ENCODE results near the gene EXOSC2. TPM values are rescaled to one million over a fixed set of nuclear protein-coding genes. Genes with fewer than 3 reads are reported as not detected.

The EXOSC2 gene
- total and polyA plus RNA-seq, 2 of the 4 experiments (the other 2 are of a cell fraction): 27.0 to 48.6 TPM

- H3K4me3 ChIP-seq (ENCODE audit: insufficient read depth, low read depth, low read length): peak overlapping the region; percentile 21; the same call in 1 of the 2 replicates
- no peak for DNase-seq
- H3K79me1 ChIP-seq (ENCODE audit: low read depth in 1 of 2, low read length in 2 of 2): peaks cover 4 to 8% of the 10 kb centered on the region in 2 experiments; a peak in 3 of 4 replicates
- H3K18ac ChIP-seq (ENCODE audit: low read depth, low read length): no peak overlapping the region
- CTCF ChIA-PET: interaction anchor here (0.6 to 1.0 kb wide), 2 partner anchors 12 to 18 kb away, joined by 3 to 4 read pairs; no protein-coding TSS in a partner anchor
- H3K23ac ChIP-seq (ENCODE audit: low read depth, low read length): no peak overlapping the region
- H2BK120ac ChIP-seq (ENCODE audit: low read depth, low read length): peak overlapping the region; percentile 3; the same call in 1 of the 2 replicates
- no CpG with 5 or more reads among the region's 1 CpG for WGBS, 2 experiments (ENCODE audit: extremely low coverage in 2 of 2, insufficient read length in 1 of 2)
- peak overlapping the region; percentile 8; the same call in 1 of the 2 replicates for H2BK20ac ChIP-seq (ENCODE audit: low read depth, low read length)
- H4K20me1 ChIP-seq (ENCODE audit: insufficient read depth, low read length): no peaks in the 10 kb centered on the region
- intact Hi-C loops (cut with micrococcal nuclease): loop anchor here (10.0 kb wide), 2 partner anchors 325 to 445 kb away; no protein-coding TSS in a partner anchor
- in situ Hi-C loops (cut with MboI; ENCODE audit: low sequenced_read_pairs): loop anchor here (5.0 kb wide), 1 partner anchor 237 kb away; no protein-coding TSS in a partner anchor
- no peaks in the 10 kb centered on the region for H3K9me3 ChIP-seq (ENCODE audit: control insufficient read depth, insufficient read depth, low read length)
- peak overlapping the region; percentile 75 for H3K14ac ChIP-seq (replicated peaks; ENCODE audit: low read depth, low read length)
- POLR2A ChIA-PET (ENCODE audit: unreplicated experiment): no interaction called here
- peak overlapping the region; percentile 5; the same call in 1 of the 2 replicates for H4K91ac ChIP-seq (ENCODE audit: insufficient read depth, low read depth, low read length)
- H4K8ac ChIP-seq (ENCODE audit: low read depth in 2 of 2, low read length in 2 of 2): peak overlapping the region; percentile 52 to 84; a peak in 2 of 4 replicates
- H3K4ac ChIP-seq (ENCODE audit: low read depth, low read length): peak overlapping the region; percentile 33; the same call in 1 of the 2 replicates
- no peaks in the 10 kb centered on the region for H3K27me3 ChIP-seq (ENCODE audit: control insufficient read depth, insufficient read depth, low read length)
- H3K9ac ChIP-seq (ENCODE audit: low read depth, low read length): peak overlapping the region; percentile 5; the same call in 1 of the 2 replicates
- ATAC-seq (ENCODE audit: low read depth): no peak
- dilution Hi-C loops (cut with HindIII; ENCODE audit: low sequenced_read_pairs, unreplicated experiment): no loop called here
- no peak overlapping the region for H2BK15ac ChIP-seq (ENCODE audit: low read depth, low read length)
- peak overlapping the region; percentile 59 for H3K4me2 ChIP-seq (ENCODE audit: low read depth, low read length)
- no peak overlapping the region for H3K27ac ChIP-seq (ENCODE audit: insufficient read depth, low read length)
- H4K5ac ChIP-seq (ENCODE audit: low read depth, low read length): peak overlapping the region; percentile 74
- no peak overlapping the region for H2AK9ac ChIP-seq (replicated peaks; ENCODE audit: low read depth, low read length, poor library complexity)
- no peaks in the 10 kb centered on the region for H3K4me1 ChIP-seq (ENCODE audit: control insufficient read depth, insufficient read depth, low read length)
- no TSS peak for BruUV-seq (replicated peaks)
- H2BK5ac ChIP-seq (ENCODE audit: low read depth, low read length, poor library complexity, severe bottlenecking): no peak overlapping the region
- no peaks in the 10 kb centered on the region for H3K9me1 ChIP-seq (ENCODE audit: insufficient read depth, low read length)
- H3K36me3 ChIP-seq (ENCODE audit: control insufficient read depth, insufficient read depth, low read length): no peaks in the 10 kb centered on the region
- H2AK5ac ChIP-seq (ENCODE audit: low read depth, low read length): no peak overlapping the region
- no peak overlapping the region for H3K56ac ChIP-seq (ENCODE audit: extremely low read depth, insufficient read depth, low read length)
- TF ChIP-seq CHD1 (IDR thresholded peaks at IDR 0.05; ENCODE audit: low read depth, low read length): no peak
- H2AFZ ChIP-seq (replicated peaks; ENCODE audit: low read length, poor library complexity): peak overlapping the region; percentile 89
Measured at GRCh38 chr9:130689572-130689936, 4.0 kb upstream of the EXOSC2 start.
